ENCODE results near the gene RELN. TPM values are rescaled to one million over a fixed set of nuclear protein-coding genes. Genes with fewer than 3 reads are reported as not detected.

Gene RELN
- total and polyA plus RNA-seq, 2 experiments from 2014 or later = 3.9 to 22.0 TPM

DNA sequence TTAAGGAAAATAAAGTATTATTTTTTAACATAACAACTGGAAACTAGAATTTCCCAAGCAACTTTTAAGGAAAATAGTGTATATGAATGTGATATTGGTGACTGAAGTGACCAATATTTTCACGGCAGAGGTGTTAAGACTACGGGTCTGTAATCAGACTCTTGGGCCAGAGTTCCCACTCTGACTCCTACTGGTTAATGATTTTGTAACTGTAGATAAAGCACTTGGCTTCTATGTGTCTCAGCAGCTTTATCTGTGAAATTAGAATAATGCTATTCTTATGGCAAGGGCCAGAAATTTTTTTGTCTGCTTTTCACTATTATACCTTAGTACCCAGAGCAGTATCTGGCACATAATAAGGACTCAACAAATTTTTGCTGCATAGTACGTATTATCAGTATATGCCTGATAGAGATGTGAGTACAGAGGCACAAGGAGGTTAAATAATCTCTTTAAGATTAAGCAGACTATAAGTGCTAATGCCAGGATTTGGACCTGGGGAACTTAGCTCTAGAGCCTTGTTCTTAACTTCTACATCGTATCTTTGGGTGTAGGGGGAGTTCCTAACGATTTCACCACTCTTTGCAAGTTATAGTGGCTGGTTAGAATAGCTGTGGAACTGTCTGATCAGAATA, 357.3 kb downstream of the RELN start:
- Histone ChIP-seq H3K9me2 (replicated peaks; ENCODE audit: insufficient read depth) (no peaks in the 10 kb centered on the region), H3K4me1 (ENCODE audit: insufficient read depth) (no peaks in the 10 kb centered on the region), H3K4me2 (no peak overlapping the region), H3K9me3 (ENCODE audit: low read depth) (no peaks in the 10 kb centered on the region), H3K27me3 (no peaks in the 10 kb centered on the region), H3K79me2 (no peaks in the 10 kb centered on the region), H3K4me3 (no peak overlapping the region), H4K20me1 (ENCODE audit: insufficient read depth, poor library complexity, severe bottlenecking) (no peaks in the 10 kb centered on the region), H3K27ac (no peak overlapping the region), H2AFZ (no peak overlapping the region), H3K36me3 (replicated peaks; ENCODE audit: insufficient read depth, low read depth) (no peaks in the 10 kb centered on the region)
- DNase-seq (ENCODE audit: low spot score) = peak; percentile 9
- 48% methylated on average over 5 of the region's 5 CpGs for WGBS (ENCODE audit: low lambda C conversion rate, missing lambda C conversion rate)
- TF ChIP-seq, protein P1, sequence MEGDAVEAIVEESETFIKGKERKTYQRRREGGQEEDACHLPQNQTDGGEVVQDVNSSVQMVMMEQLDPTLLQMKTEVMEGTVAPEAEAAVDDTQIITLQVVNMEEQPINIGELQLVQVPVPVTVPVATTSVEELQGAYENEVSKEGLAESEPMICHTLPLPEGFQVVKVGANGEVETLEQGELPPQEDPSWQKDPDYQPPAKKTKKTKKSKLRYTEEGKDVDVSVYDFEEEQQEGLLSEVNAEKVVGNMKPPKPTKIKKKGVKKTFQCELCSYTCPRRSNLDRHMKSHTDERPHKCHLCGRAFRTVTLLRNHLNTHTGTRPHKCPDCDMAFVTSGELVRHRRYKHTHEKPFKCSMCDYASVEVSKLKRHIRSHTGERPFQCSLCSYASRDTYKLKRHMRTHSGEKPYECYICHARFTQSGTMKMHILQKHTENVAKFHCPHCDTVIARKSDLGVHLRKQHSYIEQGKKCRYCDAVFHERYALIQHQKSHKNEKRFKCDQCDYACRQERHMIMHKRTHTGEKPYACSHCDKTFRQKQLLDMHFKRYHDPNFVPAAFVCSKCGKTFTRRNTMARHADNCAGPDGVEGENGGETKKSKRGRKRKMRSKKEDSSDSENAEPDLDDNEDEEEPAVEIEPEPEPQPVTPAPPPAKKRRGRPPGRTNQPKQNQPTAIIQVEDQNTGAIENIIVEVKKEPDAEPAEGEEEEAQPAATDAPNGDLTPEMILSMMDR (IDR thresholded peaks at IDR 0.05; ENCODE audit: poor library complexity) = no peak
- TF ChIP-seq EZH2phosphoT487 (IDR thresholded peaks at IDR 0.05; ENCODE audit: low read depth, severe bottlenecking, unreplicated experiment) (no peak), EZH2 (IDR thresholded peaks at IDR 0.05; ENCODE audit: borderline replicate concordance) (no peak)

DNA sequence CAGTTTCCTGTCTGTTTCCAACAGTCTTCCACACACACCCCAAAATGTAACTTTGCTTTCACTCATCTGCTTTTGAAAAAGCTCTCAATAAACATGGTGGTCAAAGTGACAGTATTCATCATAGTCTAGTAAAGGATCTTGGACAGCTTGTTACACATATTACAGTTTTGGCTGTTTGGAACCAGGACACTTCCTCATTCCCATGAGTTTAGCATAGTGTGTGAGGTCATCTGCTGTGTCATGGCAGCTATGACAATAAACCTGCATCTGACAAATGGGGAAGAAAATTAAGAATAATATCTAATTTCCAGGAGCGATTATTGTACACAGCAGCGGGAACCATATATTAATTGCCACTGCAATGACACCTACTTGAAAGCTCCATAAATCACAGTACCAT, 359.1 kb downstream of the RELN start:
- no peaks in the 10 kb centered on the region for H3K4me1 ChIP-seq (ENCODE audit: insufficient read depth)
- TF ChIP-seq EZH2 (IDR thresholded peaks at IDR 0.05; ENCODE audit: borderline replicate concordance) = no peak
- TF ChIP-seq, protein P1 (IDR thresholded peaks at IDR 0.05; ENCODE audit: poor library complexity) = no peak
- TF ChIP-seq EZH2phosphoT487 (IDR thresholded peaks at IDR 0.05; ENCODE audit: low read depth, severe bottlenecking, unreplicated experiment) = no peak
- no peaks in the 10 kb centered on the region for H3K9me3 ChIP-seq (ENCODE audit: low read depth)
- H3K4me3 ChIP-seq = no peak overlapping the region
- no peak overlapping the region for H3K27ac ChIP-seq
- no peaks in the 10 kb centered on the region for H3K79me2 ChIP-seq
- 97% methylated on average over 2 of the region's 2 CpGs for WGBS (ENCODE audit: low lambda C conversion rate, missing lambda C conversion rate)
- no peak overlapping the region for H3K4me2 ChIP-seq
- no peaks in the 10 kb centered on the region for H3K27me3 ChIP-seq
- H4K20me1 ChIP-seq (ENCODE audit: insufficient read depth, poor library complexity, severe bottlenecking) = no peaks in the 10 kb centered on the region
- no peaks in the 10 kb centered on the region for H3K9me2 ChIP-seq (replicated peaks; ENCODE audit: insufficient read depth)
- H3K36me3 ChIP-seq (replicated peaks; ENCODE audit: insufficient read depth, low read depth) = no peaks in the 10 kb centered on the region
- DNase-seq (ENCODE audit: low spot score) = no peak
- no peak overlapping the region for H2AFZ ChIP-seq

DNA sequence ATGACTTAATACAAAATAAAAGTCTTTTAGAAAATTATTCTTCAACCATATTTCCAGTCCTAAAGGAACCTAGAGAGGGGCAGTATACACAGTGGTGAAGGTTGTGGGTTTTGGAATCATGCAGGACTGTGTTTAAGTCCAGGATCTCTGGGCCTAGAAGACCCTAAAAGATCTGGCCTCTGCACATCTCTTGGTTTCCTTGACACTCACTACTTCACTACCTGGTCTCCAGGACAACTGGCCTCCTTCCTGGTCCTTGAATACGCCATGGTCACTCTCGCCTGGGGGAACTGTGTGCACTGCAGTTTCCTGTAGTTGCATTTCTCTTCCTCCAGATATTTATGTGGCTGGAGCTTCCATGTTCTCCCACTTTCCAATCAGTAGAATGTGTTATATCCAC, 360.7 kb downstream of the RELN start:
- Histone ChIP-seq H3K4me2 (no peak overlapping the region), H3K4me1 (ENCODE audit: insufficient read depth) (no peaks in the 10 kb centered on the region), H3K36me3 (replicated peaks; ENCODE audit: insufficient read depth, low read depth) (no peaks in the 10 kb centered on the region), H3K79me2 (no peaks in the 10 kb centered on the region), H4K20me1 (ENCODE audit: insufficient read depth, poor library complexity, severe bottlenecking) (no peaks in the 10 kb centered on the region), H2AFZ (no peak overlapping the region), H3K4me3 (no peak overlapping the region), H3K27me3 (no peaks in the 10 kb centered on the region), H3K27ac (no peak overlapping the region), H3K9me3 (ENCODE audit: low read depth) (no peaks in the 10 kb centered on the region), H3K9me2 (replicated peaks; ENCODE audit: insufficient read depth) (no peaks in the 10 kb centered on the region)
- TF ChIP-seq EZH2 (IDR thresholded peaks at IDR 0.05; ENCODE audit: borderline replicate concordance) = no peak
- no peak for TF ChIP-seq EZH2phosphoT487 (IDR thresholded peaks at IDR 0.05; ENCODE audit: low read depth, severe bottlenecking, unreplicated experiment)
- TF ChIP-seq, protein P1 (IDR thresholded peaks at IDR 0.05; ENCODE audit: poor library complexity) = no peak
- 77% methylated on average over 2 of the region's 2 CpGs for WGBS (ENCODE audit: low lambda C conversion rate, missing lambda C conversion rate)
- no peak for DNase-seq (ENCODE audit: low spot score)

Measured in hepatocyte (in vitro differentiated cells).